Kasumi-1 (cell line): Measurements from ENCODE around the gene NDUFA13.

Experiments used
- DNase-seq, 2 experiments: peaks; one replicate each; lab custom pipeline; 2025; lab: John Stamatoyannopoulos, UW

Gene NDUFA13

DNA sequence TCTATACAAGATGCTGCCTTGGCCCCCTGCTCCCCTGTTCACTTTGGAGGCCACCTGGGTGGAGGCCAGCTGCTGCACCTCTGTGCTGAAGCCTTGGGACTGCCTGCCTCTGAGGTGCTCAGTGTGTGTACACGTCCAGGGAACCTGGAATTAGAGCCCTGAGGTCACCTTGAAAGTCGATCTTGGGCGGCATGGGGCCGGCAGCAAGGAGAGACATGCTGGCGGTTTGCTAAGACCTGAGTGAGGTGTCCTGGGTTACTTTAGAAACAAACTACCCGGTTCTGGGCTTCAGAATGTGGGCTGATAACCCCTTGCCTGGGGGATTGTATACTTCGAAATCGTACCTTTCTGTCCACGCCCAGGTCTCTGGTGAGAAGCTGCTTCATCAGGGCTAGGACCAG is 26.2 kb upstream of the NDUFA13 start:
- DNase-seq: no peak

DNA sequence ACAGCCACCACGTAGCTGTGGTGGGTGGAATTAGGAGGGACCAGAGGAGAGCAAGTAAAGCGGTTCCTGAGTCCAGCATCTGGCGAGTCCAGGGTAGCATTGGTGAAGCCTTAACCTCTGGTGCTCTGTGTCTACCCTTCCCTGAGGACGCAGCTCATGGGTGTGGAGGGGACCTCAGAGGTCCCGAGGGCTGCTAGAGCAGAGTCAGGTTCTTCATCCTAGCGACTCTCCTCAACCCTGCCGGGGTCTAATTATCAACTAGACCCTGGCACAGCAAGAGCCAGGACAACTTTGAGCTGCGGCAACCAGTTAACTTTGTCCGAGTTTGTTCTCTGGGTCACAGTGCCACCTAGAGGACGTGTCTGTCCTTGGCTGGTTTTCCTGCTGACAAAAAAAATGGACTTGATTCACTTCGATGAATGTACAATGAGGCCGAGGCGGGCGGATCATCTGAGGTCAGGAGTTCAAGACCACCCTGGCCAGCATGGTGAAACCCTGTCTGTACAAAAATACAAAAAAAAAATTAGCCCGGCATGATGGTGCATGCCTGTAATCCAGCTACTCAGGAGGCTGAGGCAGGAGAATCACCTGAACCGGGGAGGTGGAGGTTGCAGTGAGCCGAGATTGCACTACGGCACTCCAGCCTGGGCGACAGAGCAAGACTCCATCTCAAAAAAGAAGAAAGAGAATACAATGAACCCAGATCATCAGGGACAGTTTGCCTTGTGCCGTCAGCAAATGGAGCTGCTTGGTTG is 25.6 kb upstream of the NDUFA13 start:
- peak; percentile 74 to 76 for DNase-seq

- DNase-seq: no peak
Measured at GRCh38 chr19:19491321-19492025, 24.6 kb upstream of the NDUFA13 start.

GRCh38 chr19:19492026-19492610 is 23.9 kb upstream of the NDUFA13 start:
- no peak for DNase-seq

DNA sequence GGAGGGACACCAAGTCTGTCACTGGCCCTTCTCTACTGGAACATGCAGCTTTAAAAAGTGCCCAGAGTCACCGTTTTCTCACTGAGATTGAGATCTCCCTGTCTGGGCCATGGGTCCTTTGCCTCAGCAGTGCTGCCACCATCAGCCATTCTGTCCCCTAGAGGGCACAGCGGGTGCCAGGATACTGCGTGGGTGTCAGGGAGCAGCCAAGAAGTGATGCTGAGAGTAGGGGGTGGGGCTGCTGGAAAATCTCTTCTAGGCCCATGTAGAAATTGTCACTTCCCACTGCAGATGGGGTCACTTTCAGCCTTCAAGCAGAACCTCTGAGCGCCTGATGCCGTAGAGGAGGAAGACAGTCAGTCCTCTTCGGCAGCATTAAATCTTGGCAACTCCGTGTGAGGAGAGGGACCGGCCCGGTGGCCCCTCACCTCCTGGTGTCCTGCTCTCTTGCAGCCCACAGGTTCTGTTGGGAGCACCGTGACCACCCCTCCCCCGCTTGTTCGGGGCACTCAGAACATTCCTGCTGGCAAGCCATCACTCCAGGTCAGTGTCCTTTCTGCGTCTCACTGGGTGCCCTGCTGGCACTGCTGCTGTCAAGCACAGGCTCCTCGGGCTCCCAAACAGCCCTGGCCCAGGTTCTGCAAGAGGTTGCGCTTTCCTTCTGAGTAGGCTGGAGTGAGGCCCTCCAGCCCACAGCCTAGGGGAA is 22.0 kb upstream of the NDUFA13 start:
- no peak for DNase-seq

DNA sequence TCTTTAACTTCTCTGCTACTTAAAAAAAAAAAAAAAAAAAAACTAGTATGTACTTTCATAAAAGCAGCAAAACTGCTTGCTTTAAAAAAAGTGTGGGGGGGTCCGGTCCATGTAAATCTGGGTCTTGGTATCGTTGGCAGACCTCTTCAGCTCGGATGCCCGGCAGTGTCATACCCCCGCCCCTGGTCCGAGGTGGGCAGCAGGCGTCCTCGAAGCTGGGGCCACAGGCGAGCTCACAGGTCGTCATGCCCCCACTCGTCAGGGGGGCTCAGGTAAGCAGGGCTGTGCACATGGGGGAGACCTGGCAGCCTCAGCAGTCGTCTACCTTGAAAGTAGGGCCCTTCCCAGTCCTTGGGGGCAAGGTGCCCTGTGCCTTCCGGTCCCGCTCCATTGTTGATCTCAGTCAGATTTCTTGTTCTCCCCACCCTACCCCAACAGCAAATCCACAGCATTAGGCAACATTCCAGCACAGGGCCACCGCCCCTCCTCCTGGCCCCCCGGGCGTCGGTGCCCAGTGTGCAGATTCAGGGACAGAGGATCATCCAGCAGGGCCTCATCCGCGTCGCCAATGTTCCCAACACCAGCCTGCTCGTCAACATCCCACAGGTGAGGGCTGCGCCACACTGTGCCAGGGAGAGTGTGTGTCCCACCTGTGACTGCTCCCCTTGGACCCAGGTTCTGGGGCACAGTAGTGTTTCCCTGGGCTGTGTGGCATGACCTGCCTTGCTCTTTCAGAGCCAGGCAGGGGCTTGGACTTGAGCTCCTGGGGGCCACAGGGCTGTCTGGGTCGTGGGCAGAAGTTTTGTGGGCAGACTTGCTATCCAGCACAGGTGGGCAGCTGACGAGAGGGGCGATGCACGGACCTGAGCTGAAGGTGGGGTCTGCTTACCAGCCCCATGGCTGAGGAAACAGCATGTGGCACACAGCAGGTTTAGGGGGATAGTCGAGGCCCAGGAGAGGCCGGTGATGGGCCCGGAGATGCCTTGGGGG is 20.1 kb upstream of the NDUFA13 start:
- no peak for DNase-seq

DNA sequence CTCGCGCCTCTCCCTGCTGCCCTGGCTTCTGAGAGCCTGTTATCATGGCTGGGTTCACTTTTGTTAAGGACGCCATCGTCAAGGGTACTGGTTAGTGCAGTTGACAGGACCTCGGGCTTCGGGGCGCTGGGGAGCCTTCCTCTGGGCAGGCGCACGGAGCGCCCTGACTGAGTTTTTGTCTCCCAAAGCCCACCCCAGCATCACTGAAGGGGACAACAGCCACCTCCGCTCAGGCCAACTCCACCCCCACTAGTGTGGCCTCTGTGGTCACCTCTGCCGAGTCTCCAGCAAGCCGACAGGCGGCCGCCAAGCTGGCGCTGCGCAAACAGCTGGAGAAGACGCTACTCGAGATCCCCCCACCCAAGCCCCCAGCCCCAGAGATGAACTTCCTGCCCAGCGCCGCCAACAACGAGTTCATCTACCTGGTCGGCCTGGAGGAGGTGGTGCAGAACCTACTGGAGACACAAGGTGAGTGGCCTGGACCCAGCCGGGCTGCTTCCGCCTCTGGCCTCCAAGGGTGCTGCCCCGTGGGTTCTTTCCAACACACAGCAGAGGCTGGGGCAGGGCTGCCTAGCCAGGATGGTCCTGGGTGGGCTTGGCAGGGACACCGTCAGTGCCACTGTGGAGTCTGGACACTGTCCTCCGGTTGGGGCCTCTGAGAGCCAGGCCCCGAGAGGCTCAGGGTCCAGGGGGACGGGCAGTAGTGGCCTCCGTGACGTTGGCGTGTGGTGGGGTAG is 17.6 kb upstream of the NDUFA13 start:
- no peak for DNase-seq

DNA sequence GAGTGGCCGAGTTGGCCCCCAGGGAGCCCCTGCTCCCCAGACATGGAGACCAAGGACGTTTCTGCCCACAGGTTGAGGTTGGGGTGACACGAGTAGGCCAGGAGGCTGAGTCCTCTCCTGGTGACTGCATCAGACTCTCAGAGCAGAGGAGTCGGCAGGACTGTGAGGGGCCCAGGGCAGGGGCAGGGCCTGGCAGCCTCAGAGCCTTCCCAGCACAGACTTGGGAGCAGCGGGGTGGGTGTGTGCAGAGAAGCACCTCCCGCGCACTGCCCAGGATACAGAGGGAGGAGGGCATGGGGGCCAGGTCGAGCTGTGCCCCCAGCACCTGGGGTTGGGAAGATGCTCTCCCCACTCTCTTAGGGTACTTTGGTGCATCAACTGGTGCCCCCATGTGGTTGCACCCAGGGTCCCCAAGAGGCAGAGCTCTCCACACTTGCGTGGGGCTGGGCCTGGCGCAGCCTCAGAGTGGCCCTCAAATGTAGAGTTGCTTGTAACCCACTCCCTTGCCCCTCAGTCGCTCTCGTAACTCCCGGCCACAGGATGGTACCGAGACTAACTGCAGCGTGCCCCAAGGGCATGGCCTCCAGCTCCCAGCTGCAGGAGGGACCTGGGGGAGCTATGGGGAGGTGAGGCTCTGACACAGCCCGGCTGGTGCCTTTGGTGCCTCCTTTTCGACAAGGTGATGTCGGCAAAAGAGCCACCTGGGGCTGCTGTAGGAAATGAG is 16.6 kb upstream of the NDUFA13 start:
- no peak for DNase-seq

GRCh38 chr19:19500975-19501644 is 14.9 kb upstream of the NDUFA13 start:
- DNase-seq: no peak

DNA sequence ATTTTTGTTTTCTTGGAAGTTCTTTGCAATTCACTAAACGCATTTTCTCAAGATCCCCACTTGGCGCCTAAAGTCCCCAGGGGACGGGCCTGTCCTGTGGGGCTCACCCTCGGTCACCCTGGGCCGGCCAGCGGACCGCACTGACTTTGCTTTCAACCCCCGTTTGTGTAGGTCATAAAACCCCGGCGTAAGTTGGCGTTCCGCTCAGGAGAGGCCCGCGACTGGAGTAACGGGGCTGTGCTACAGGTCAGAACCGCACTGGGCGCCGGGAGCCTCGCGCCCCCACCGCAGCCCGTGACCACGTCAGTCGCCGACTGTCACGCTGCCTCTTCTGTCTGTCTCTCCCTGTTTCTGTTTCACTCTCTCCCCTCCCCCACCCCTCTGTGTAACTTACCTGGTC is 14.2 kb upstream of the NDUFA13 start:
- no peak for DNase-seq

DNA sequence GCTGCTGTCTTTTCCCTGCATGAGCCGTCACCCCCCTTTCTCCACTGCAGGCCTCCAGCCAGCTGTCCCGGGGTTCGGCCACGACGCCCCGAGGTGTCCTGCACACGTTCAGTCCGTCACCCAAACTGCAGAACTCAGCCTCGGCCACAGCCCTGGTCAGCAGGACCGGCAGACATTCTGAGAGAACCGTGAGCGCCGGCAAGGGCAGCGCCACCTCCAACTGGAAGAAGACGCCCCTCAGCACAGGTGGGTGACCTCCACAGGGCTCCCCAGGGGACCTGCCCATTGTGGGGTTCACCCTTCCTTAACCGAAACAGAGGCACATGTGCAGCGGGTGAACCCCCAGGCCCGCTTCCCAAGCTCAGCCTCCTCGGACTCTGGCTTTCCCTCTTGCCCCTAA is 13.7 kb upstream of the NDUFA13 start:
- no peak for DNase-seq

GRCh38 chr19:19502808-19503602 is 13.0 kb upstream of the NDUFA13 start:
- no peak for DNase-seq

DNA sequence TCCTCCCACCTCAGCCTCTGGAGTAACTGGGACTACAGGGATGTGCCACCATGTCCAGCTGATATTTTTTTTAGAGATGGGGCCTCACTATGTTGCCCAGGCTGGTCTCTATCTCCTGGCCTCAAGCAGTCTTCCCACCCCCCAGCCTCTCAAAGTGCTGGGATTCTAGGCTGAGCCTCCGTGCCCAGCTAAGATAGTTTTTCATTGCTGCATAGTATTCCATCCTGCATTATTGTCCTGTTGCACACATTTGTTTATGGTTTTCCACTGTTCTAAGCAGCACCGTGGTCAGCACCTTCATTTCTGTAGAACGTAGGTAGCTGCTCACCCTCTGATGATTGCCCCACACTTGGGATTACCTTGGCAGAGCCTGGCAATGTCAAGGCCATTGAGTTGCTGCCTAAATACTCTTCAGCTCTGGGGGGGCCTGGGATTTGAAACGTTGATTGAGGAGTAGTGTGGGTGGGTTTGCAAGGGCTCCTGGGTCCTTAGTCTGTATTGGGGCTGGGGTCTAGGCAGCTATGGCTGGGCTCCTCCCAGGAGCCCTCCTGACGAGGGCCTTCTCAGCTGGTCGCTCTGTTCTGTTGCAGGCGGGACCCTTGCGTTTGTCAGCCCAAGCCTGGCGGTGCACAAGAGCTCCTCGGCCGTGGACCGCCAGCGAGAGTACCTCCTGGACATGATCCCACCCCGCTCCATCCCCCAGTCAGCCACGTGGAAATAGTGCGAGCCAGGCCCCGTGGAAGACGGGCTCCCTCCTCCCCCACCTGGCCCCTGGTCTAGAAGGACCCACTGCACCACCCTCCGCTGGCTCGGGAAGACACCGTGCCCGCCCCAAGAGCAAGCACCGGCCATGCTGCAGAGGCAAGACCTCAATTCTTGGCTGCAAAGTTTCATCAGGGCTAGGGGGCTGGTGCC is 11.0 kb upstream of the NDUFA13 start:
- DNase-seq: no peak

DNA sequence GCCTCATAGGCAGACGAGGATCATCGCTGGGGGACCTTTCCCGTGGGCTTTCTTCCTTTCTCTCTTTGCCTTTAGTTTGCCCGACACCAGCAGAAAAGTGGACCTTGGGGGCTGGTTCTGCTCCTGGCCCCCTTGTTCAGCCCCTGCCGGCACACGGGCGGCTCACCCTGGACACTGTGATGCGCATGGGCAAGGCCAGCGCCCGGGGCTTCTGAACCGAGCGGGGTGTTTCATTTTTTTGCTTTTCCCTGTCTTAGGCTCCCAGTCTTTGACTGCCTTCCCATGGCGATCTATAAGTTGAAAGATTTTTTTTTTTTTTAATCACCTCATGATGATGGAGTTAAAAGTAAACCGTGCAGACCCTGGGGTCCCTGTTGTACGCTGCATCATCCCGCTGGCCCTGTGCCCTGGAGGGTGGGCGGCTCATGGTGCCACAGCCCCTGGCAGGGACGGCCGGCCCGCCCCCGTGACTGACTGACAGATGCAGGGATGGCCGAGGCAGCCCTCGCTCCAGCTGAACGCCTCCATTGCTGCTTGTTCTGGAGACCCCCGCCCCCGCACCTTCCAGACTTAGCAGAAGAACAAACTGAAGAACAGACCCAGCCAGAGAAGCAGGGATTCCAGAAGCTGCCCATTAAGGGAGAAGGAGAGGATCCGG is 10.2 kb upstream of the NDUFA13 start:
- DNase-seq: no peak

DNA sequence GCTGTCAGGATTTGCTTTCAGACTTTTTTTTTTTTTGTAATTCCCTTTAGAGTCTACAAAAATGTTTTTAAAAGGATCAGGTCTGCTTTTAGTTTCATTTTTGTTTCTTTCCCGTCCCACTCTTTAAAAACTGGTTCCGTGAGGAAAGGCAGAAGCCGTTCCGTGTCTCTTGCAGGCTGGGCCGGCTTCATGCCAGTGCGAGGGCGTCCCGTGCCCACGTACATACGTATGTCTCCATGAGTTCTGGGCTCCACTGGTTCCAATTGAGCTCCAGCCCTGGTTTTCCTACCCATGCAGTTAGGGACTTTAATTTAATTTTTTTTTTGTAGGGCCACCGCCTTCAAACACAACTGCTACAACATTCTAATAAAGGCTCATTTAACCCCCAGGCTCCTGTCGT is 9.4 kb upstream of the NDUFA13 start:
- DNase-seq: no peak

GRCh38 chr19:19507354-19507753 is 8.7 kb upstream of the NDUFA13 start:
- DNase-seq: no peak

DNA sequence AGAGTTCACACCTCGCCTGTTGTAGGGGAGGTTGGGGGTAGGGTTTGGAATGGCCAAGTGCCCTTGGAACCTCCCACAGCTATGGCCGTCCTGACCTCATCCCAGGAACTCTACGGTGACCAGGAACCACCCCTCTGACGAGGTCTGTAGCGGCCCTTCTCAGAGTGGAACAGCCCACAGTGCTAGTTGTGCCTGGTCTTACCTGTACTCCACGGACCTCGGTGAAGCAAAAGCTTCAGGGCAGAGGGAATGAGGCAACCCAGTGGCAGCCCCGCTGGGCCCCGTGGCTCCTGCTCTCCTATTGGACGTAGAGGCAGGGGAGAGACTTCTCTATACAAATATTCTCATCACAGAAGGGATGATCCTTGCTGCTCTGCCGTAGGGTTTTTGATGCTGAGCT is 7.8 kb upstream of the NDUFA13 start:
- no peak for DNase-seq
